Measurements from ENCODE around the gene CLK2.

DNA sequence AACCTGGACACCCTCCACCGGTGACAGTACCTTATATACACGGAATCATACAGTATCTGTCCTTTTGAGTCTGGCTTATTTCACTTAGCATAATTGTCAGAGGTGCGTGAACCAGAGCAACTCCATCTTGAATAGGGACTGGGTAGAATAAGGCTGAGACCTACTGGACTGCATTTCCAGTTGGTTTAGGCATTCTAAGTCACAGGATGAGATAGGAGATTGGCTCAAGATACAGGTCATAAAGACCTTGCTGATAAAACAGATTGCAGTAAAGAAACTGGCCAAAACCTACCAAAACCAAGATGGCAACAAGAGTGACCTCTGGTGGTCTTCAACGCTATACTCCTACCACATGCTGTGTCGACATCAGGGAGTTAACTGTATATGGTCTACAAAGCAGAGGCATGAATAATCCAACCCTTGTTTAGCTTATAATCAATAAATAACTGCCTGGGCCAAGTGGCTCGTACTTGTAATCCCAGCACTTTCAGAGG, 34.0 kb upstream of the CLK2 start:
- no peak for TF ChIP-seq HDAC6 (IDR thresholded peaks at IDR 0.05; ENCODE audit: low read depth, low read length)
- TF ChIP-seq RAD21 (IDR thresholded peaks at IDR 0.05 in 1 of 2, conservative IDR thresholded peaks at IDR 0.05 in 1 of 2; ENCODE audit: low read depth in 2 of 2, low read length in 2 of 2), result peak; percentile 64 to 73
- TF ChIP-seq EZH2 (IDR thresholded peaks at IDR 0.05; ENCODE audit: low read depth, low read length, severe bottlenecking), result no peak
- TF ChIP-seq ASH2L (IDR thresholded peaks at IDR 0.05; ENCODE audit: low read length), result no peak
- TF ChIP-seq, protein P1, sequence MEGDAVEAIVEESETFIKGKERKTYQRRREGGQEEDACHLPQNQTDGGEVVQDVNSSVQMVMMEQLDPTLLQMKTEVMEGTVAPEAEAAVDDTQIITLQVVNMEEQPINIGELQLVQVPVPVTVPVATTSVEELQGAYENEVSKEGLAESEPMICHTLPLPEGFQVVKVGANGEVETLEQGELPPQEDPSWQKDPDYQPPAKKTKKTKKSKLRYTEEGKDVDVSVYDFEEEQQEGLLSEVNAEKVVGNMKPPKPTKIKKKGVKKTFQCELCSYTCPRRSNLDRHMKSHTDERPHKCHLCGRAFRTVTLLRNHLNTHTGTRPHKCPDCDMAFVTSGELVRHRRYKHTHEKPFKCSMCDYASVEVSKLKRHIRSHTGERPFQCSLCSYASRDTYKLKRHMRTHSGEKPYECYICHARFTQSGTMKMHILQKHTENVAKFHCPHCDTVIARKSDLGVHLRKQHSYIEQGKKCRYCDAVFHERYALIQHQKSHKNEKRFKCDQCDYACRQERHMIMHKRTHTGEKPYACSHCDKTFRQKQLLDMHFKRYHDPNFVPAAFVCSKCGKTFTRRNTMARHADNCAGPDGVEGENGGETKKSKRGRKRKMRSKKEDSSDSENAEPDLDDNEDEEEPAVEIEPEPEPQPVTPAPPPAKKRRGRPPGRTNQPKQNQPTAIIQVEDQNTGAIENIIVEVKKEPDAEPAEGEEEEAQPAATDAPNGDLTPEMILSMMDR (IDR thresholded peaks at IDR 0.05; ENCODE audit: control extremely low read depth in 1 of 3, insufficient read depth in 1 of 3, low read depth in 1 of 3, low read length in 3 of 3), result peak in 2 of 3 experiments; percentile 68 to 74; a peak in 3 of 4 replicates

Data from H1 (cell line).